ENCODE measurements around the gene FGD4. TPM values are rescaled to one million over a fixed set of nuclear protein-coding genes. Genes with fewer than 3 reads are reported as not detected.

Gene FGD4
- total and polyA plus RNA-seq, 2 experiments from 2014 or later: 1.1 to 3.4 TPM

DNA sequence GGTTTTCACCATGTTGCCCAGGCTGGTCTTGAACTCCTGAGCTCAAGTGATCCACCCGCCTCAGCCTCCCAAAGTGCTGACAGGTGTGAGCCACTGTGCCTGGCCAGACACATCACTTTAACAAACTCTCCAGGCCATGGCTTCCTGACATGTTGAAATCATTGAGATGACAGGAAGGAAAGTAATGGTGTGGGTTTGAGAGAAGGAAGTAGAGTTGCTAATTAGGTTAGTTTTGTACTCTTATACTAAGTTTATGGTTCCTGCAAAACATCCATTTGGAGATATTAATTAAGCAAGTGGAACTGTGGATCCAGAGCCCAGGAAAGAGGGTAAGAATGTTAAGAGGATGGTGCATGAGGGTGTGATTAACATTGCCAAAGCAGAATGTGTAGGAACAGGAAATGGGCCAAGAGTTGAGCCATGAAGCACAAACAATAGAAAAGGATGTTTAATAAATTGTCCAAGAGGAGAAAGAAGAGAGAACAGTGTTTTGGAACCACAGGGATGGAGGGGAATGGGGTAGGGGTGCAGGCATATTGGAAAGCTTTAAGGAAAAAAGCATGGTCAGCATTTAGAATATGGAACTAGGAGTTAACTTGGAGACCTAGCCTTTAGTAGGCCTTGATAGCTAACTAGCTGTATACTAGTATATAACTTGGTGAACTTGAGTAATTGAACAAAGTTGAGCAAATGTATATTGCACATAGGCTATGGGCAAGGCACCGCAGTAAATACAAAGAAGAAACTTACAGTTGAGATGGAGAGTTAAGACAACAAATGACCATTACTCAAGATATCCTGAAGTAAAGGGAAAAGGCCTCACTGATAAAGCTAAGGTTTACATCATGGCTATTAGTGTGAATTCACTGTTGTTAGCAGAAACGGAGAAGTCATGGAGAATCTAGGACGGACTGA, 188.5 kb downstream of the FGD4 start:
- TF ChIP-seq EZH2 (IDR thresholded peaks at IDR 0.05; ENCODE audit: insufficient read depth, poor library complexity, severe bottlenecking) (no peak), EZH2phosphoT487 (IDR thresholded peaks at IDR 0.05; ENCODE audit: insufficient read depth, low read depth) (no peak)
- H3K4me1 ChIP-seq (ENCODE audit: insufficient read depth): peaks cover 20% of the 10 kb centered on the region
- no peaks in the 10 kb centered on the region for H3K27me3 ChIP-seq (replicated peaks; ENCODE audit: insufficient read depth)
- no peak overlapping the region for H3K9ac ChIP-seq
- no peak overlapping the region for H3K4me2 ChIP-seq (ENCODE audit: unreplicated experiment)
- H3K4me3 ChIP-seq: no peak overlapping the region
- H3K79me2 ChIP-seq (ENCODE audit: insufficient read depth): no peaks in the 10 kb centered on the region
- H3K36me3 ChIP-seq (ENCODE audit: low read depth): no peaks in the 10 kb centered on the region
- no peaks in the 10 kb centered on the region for H3K9me2 ChIP-seq (ENCODE audit: insufficient read depth)
- DNase-seq: no peak
- H4K20me1 ChIP-seq (ENCODE audit: insufficient read depth): no peaks in the 10 kb centered on the region
- H3K27ac ChIP-seq: no peak overlapping the region
- H3K9me3 ChIP-seq (ENCODE audit: low read depth): no peaks in the 10 kb centered on the region
- H2AFZ ChIP-seq: no peak overlapping the region
- in situ Hi-C loops (cut with MboI): no loop called here
- H3F3A ChIP-seq (ENCODE audit: insufficient read depth): peaks cover 8% of the 10 kb centered on the region; the same call in 1 of the 2 replicates
- WGBS, 2 experiments (ENCODE audit: low coverage in 1 of 2, low lambda C conversion rate in 2 of 2, missing lambda C conversion rate in 2 of 2): 97 to 99% methylated on average over 4 of the region's 4 CpGs

DNA sequence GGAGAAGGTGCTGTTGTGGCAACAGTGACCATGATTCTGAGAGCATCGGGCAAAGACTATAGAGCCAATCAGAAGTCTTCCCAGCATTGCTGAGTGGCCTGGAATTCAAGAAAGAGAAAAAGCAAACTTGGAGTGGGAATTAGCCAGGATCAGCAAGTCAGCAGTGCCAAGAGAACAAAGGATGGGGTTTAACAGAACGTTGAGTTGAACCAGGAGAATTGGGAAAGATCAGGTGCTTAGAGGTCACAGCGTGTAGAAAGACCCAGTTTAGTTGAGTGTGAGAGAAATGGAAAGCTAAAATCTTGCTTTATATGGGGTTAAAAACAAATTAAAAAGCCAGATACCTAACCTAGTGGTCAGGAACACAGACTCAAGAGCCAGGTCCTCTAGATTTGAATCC, 189.2 kb downstream of the FGD4 start:
- in situ Hi-C loops (cut with MboI): no loop called here
- H3K4me3 ChIP-seq: no peak overlapping the region
- peaks cover under 1% of the 10 kb centered on the region; the same call in 1 of the 2 replicates for H3F3A ChIP-seq (ENCODE audit: insufficient read depth)
- peaks cover 12% of the 10 kb centered on the region for H3K4me1 ChIP-seq (ENCODE audit: insufficient read depth)
- no peaks in the 10 kb centered on the region for H3K9me3 ChIP-seq (ENCODE audit: low read depth)
- H3K4me2 ChIP-seq (ENCODE audit: unreplicated experiment): no peak overlapping the region
- no peaks in the 10 kb centered on the region for H3K36me3 ChIP-seq (ENCODE audit: low read depth)
- H3K79me2 ChIP-seq (ENCODE audit: insufficient read depth): no peaks in the 10 kb centered on the region
- no peak for DNase-seq
- TF ChIP-seq EZH2phosphoT487 (IDR thresholded peaks at IDR 0.05; ENCODE audit: insufficient read depth, low read depth): no peak
- TF ChIP-seq EZH2 (IDR thresholded peaks at IDR 0.05; ENCODE audit: insufficient read depth, poor library complexity, severe bottlenecking): no peak
- H3K27ac ChIP-seq: no peak overlapping the region
- no peak overlapping the region for H3K9ac ChIP-seq
- no peaks in the 10 kb centered on the region for H3K9me2 ChIP-seq (ENCODE audit: insufficient read depth)
- WGBS, 2 experiments (ENCODE audit: low coverage in 1 of 2, low lambda C conversion rate in 2 of 2, missing lambda C conversion rate in 2 of 2): 79 to 80% methylated on average over 3 of the region's 3 CpGs
- H3K27me3 ChIP-seq (replicated peaks; ENCODE audit: insufficient read depth): no peaks in the 10 kb centered on the region
- H2AFZ ChIP-seq: no peak overlapping the region
- H4K20me1 ChIP-seq (ENCODE audit: insufficient read depth): no peaks in the 10 kb centered on the region

DNA sequence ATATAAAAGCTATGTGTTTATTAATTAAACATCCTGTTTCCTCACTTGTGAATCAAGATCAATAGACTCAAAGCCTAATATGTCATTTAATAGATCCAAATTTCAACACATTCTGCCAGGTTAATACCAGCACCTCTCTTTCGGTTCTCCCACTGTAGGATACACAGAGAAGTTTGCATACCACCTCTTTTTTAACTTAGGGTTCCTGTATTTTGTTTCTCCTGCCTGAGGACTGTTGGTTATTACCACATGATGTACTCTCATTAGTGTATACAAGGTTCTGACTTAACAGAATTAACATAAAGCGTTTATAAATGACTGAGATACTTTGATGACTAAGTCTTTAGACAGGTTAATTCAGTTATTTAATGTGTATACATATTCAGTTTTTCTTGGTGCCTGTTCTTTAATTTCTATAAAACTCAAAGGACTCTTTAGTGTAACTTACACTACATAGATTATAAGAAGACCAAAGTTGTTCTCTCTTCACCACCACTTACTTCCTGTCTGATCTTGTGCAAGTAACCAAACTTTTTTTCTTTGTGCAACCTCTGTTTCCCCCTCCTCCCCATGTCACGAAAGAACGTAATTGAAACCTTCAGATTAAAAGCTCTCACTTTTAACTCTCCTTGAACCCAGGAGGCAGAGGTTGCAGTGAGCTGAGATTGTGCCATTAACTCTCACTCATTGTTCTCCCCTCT, 190.0 kb downstream of the FGD4 start:
- no peak overlapping the region for H3K9ac ChIP-seq
- H2AFZ ChIP-seq: no peak overlapping the region
- no peaks in the 10 kb centered on the region for H4K20me1 ChIP-seq (ENCODE audit: insufficient read depth)
- no peak overlapping the region for H3K4me3 ChIP-seq
- H3K9me3 ChIP-seq (ENCODE audit: low read depth): no peaks in the 10 kb centered on the region
- H3K79me2 ChIP-seq (ENCODE audit: insufficient read depth): no peaks in the 10 kb centered on the region
- TF ChIP-seq EZH2 (IDR thresholded peaks at IDR 0.05; ENCODE audit: insufficient read depth, poor library complexity, severe bottlenecking) (no peak), EZH2phosphoT487 (IDR thresholded peaks at IDR 0.05; ENCODE audit: insufficient read depth, low read depth) (no peak)
- 81% methylated on average over 4 of the region's 4 CpGs for WGBS, 2 experiments (ENCODE audit: low coverage in 1 of 2, low lambda C conversion rate in 2 of 2, missing lambda C conversion rate in 2 of 2)
- no peak overlapping the region for H3K27ac ChIP-seq
- H3K4me2 ChIP-seq (ENCODE audit: unreplicated experiment): no peak overlapping the region
- H3K36me3 ChIP-seq (ENCODE audit: low read depth): no peaks in the 10 kb centered on the region
- H3F3A ChIP-seq (ENCODE audit: insufficient read depth): no peaks in the 10 kb centered on the region
- no peaks in the 10 kb centered on the region for H3K9me2 ChIP-seq (ENCODE audit: insufficient read depth)
- peaks cover 9% of the 10 kb centered on the region for H3K4me1 ChIP-seq (ENCODE audit: insufficient read depth)
- no peaks in the 10 kb centered on the region for H3K27me3 ChIP-seq (replicated peaks; ENCODE audit: insufficient read depth)
- in situ Hi-C loops (cut with MboI): no loop called here
- DNase-seq: no peak

DNA sequence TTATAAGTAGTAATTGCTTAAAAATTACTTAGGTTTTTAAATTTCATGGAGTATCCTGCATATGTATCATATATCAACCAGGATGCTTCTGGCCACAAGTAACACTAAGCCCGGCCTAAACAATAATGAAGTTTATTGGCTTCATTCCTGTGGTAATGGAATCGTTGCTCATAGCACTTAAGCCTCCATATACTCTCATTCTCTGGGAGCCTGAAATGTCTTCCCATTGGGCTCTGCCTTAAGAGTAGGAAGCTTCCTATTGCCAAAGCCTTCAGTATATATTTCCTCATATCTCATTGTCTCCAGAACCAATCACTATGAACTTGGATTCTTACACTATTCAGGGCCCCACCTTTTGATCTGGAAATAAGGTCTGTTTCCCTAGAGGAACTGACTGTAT, 195.9 kb downstream of the FGD4 start:
- Histone ChIP-seq H3K9me3 (ENCODE audit: low read depth) (no peaks in the 10 kb centered on the region), H3K9me2 (ENCODE audit: insufficient read depth) (no peaks in the 10 kb centered on the region)

More for the DNA sequence above, 195.9 kb downstream of the FGD4 start:
- H3K79me2 ChIP-seq (ENCODE audit: insufficient read depth): no peaks in the 10 kb centered on the region
- no peaks in the 10 kb centered on the region for H3K4me1 ChIP-seq (ENCODE audit: insufficient read depth)
- H2AFZ ChIP-seq: no peak overlapping the region
- DNase-seq: no peak
- no peak overlapping the region for H3K4me3 ChIP-seq
- no peaks in the 10 kb centered on the region for H3K27me3 ChIP-seq (replicated peaks; ENCODE audit: insufficient read depth)
- WGBS, 2 experiments (ENCODE audit: low coverage in 1 of 2, low lambda C conversion rate in 2 of 2, missing lambda C conversion rate in 2 of 2): 72 to 79% methylated on average over 2 of the region's 2 CpGs
- in situ Hi-C loops (cut with MboI): no loop called here
- H3F3A ChIP-seq (ENCODE audit: insufficient read depth): no peaks in the 10 kb centered on the region
- H3K4me2 ChIP-seq (ENCODE audit: unreplicated experiment): no peak overlapping the region
- H3K36me3 ChIP-seq (ENCODE audit: low read depth): no peaks in the 10 kb centered on the region
- H3K9ac ChIP-seq: no peak overlapping the region
- H3K27ac ChIP-seq: no peak overlapping the region
- no peak for TF ChIP-seq EZH2 (IDR thresholded peaks at IDR 0.05; ENCODE audit: insufficient read depth, poor library complexity, severe bottlenecking)
- TF ChIP-seq EZH2phosphoT487 (IDR thresholded peaks at IDR 0.05; ENCODE audit: insufficient read depth, low read depth): no peak
- H4K20me1 ChIP-seq (ENCODE audit: insufficient read depth): no peaks in the 10 kb centered on the region

Data from GM23248 (cell line).